SW480 (cell line): ENCODE results near the gene PCCA.
"Not testable (repeated sequence)": the region's sequence is repeated elsewhere in the genome, so short reads cannot be mapped to it uniquely, and the experiment has no call there.

Experiments
- DNase-seq: peaks from one replicate; pipeline ENCODE4 v3.0.0-alpha.2; 2016; ENCODE audit warnings: low spot score

The PCCA gene

GRCh38 chr13:100510208-100510957 lies 421.5 kb downstream of the PCCA start:
- DNase-seq: no peak

GRCh38 chr13:100511466-100511865 lies 422.6 kb downstream of the PCCA start:
- no peak for DNase-seq

GRCh38 chr13:100512422-100512821 lies 423.5 kb downstream of the PCCA start:
- DNase-seq: peak; percentile 31

- DNase-seq: no peak
Measured at GRCh38 chr13:100513171-100513570, 424.3 kb downstream of the PCCA start.

GRCh38 chr13:100513987-100514670 lies 425.2 kb downstream of the PCCA start:
- no peak for DNase-seq

GRCh38 chr13:100514788-100515409 lies 426.0 kb downstream of the PCCA start:
- DNase-seq: peak; percentile 73

GRCh38 chr13:100515410-100515800 lies 426.5 kb downstream of the PCCA start:
- DNase-seq: no peak

- DNase-seq: peak; percentile 62
Measured at GRCh38 chr13:100517135-100517534, 428.2 kb downstream of the PCCA start.

- peak; percentile 3 for DNase-seq
Measured at GRCh38 chr13:100517728-100518127, 428.8 kb downstream of the PCCA start.

GRCh38 chr13:100518394-100519062 lies 429.6 kb downstream of the PCCA start:
- no peak for DNase-seq

- DNase-seq: no peak
Measured at GRCh38 chr13:100519626-100520025, 430.7 kb downstream of the PCCA start.

- no peak for DNase-seq
Measured at GRCh38 chr13:100520936-100521850, 432.3 kb downstream of the PCCA start.

GRCh38 chr13:100521851-100522617 lies 433.1 kb downstream of the PCCA start:
- no peak for DNase-seq

GRCh38 chr13:100522618-100523309 lies 433.9 kb downstream of the PCCA start:
- no peak for DNase-seq

- no peak for DNase-seq
Measured at GRCh38 chr13:100523411-100523810, 434.5 kb downstream of the PCCA start.

GRCh38 chr13:100523981-100524386 lies 435.1 kb downstream of the PCCA start:
- DNase-seq: no peak

- DNase-seq: not testable (repeated sequence)
Measured at GRCh38 chr13:100524688-100525087, 435.8 kb downstream of the PCCA start.

GRCh38 chr13:100525453-100526317 lies 436.8 kb downstream of the PCCA start:
- no peak for DNase-seq
